ENCODE data around the gene MOB2. TPM values are rescaled to one million over a fixed set of nuclear protein-coding genes. Genes with fewer than 3 reads are reported as not detected.

MOB2 gene
- total RNA-seq, 2 experiments from 2014 or later = 37.0 to 38.3 TPM

DNA sequence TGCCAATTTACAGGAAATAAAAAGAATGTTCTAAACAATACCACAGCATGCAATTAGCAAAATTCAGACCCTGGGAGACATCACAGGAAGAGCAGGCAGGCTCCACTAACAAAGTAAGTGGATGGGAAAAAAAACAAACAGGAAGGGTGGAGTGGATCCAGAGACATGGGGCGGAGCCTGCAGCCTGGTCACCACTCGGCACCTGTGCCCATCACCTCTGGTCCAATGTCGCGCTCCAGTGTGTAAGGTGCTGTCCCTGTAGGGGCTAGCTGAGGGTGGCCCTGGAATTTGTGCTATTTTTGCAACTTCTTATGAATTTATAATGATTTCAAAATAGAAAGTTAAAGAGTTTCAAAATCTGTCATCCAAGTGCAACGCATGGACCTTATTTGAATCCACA, 11.0 kb upstream of the MOB2 start:
- Mint-ChIP-seq H3K4me1 (ENCODE audit: low read depth) (peaks cover 84% of the 10 kb centered on the region), H3K36me3 (ENCODE audit: low read depth) (peaks cover 34% of the 10 kb centered on the region), H3K9me3 (no peaks in the 10 kb centered on the region), H3K27me3 (no peaks in the 10 kb centered on the region), H3K4me3 (no peak overlapping the region), H3K27ac (no peak overlapping the region)
- POLR2A ChIA-PET = no interaction called here
- intact Hi-C loops (cut with DNase I, micrococcal nuclease) = no loop called here
- no peak for DNase-seq
- H3K4me3 ChIP-seq (ENCODE audit: low read length) = no peak overlapping the region
- TF ChIP-seq, protein P1, sequence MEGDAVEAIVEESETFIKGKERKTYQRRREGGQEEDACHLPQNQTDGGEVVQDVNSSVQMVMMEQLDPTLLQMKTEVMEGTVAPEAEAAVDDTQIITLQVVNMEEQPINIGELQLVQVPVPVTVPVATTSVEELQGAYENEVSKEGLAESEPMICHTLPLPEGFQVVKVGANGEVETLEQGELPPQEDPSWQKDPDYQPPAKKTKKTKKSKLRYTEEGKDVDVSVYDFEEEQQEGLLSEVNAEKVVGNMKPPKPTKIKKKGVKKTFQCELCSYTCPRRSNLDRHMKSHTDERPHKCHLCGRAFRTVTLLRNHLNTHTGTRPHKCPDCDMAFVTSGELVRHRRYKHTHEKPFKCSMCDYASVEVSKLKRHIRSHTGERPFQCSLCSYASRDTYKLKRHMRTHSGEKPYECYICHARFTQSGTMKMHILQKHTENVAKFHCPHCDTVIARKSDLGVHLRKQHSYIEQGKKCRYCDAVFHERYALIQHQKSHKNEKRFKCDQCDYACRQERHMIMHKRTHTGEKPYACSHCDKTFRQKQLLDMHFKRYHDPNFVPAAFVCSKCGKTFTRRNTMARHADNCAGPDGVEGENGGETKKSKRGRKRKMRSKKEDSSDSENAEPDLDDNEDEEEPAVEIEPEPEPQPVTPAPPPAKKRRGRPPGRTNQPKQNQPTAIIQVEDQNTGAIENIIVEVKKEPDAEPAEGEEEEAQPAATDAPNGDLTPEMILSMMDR (IDR thresholded peaks at IDR 0.05) = no peak
- H3K27me3 ChIP-seq (ENCODE audit: control insufficient read depth in 1 of 2, insufficient read depth in 2 of 2, low read length in 2 of 2) = no peaks in the 10 kb centered on the region
- H3K27ac ChIP-seq (ENCODE audit: low read depth in 1 of 2, low read length in 2 of 2) = no peak overlapping the region
- H3K9me3 ChIP-seq (ENCODE audit: control insufficient read depth in 1 of 2, insufficient read depth in 1 of 2, low read length in 2 of 2) = peaks cover 0 to 10% of the 10 kb centered on the region in 2 experiments
- peaks cover 10% of the 10 kb centered on the region for H3K36me3 ChIP-seq (ENCODE audit: insufficient read depth, low read length)
- ATAC-seq (ENCODE audit: poor library complexity) = no peak
- CTCF ChIA-PET = interaction anchor here (1.6 kb wide), 1 partner anchor 77 kb away, joined by 3 read pairs; no protein-coding TSS in a partner anchor
- peaks cover 29% of the 10 kb centered on the region for H3K4me1 ChIP-seq (ENCODE audit: insufficient read depth, low read length)

DNA sequence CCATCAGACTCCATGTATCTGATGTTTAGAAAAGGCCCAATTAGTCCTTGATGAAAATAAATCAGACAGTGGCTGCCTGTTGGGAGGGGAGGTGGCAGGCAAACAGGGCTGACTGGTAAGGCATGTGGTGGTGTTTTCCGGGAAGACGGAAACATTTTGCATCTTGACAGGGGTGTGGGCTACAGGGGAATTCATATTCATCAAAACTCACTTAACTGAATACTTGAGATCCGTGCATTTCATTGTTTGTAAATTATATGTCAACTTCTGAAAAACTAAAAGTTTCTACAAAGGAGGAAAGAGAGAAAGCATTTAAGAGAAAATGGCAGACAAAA, 10.1 kb upstream of the MOB2 start:
- Histone ChIP-seq H3K4me3 (ENCODE audit: low read length) (no peak overlapping the region), H3K9me3 (ENCODE audit: control insufficient read depth in 1 of 2, insufficient read depth in 1 of 2, low read length in 2 of 2) (peaks cover 0 to 10% of the 10 kb centered on the region in 2 experiments), H3K27me3 (ENCODE audit: control insufficient read depth in 1 of 2, insufficient read depth in 2 of 2, low read length in 2 of 2) (no peaks in the 10 kb centered on the region), H3K27ac (ENCODE audit: low read depth in 1 of 2, low read length in 2 of 2) (no peak overlapping the region), H3K4me1 (ENCODE audit: insufficient read depth, low read length) (peaks cover 34% of the 10 kb centered on the region), H3K36me3 (ENCODE audit: insufficient read depth, low read length) (peaks cover 10% of the 10 kb centered on the region)
- intact Hi-C loops (cut with DNase I, micrococcal nuclease) = no loop called here
- no peak for ATAC-seq (ENCODE audit: poor library complexity)
- Mint-ChIP-seq H3K4me1 (ENCODE audit: low read depth) (peaks cover 86% of the 10 kb centered on the region), H3K36me3 (ENCODE audit: low read depth) (peaks cover 32% of the 10 kb centered on the region), H3K9me3 (no peaks in the 10 kb centered on the region), H3K27ac (no peak overlapping the region), H3K4me3 (no peak overlapping the region), H3K27me3 (no peaks in the 10 kb centered on the region)
- TF ChIP-seq, protein P1 (IDR thresholded peaks at IDR 0.05) = no peak
- no peak for DNase-seq
- ChIA-PET CTCF (no interaction called here), POLR2A (no interaction called here)

DNA sequence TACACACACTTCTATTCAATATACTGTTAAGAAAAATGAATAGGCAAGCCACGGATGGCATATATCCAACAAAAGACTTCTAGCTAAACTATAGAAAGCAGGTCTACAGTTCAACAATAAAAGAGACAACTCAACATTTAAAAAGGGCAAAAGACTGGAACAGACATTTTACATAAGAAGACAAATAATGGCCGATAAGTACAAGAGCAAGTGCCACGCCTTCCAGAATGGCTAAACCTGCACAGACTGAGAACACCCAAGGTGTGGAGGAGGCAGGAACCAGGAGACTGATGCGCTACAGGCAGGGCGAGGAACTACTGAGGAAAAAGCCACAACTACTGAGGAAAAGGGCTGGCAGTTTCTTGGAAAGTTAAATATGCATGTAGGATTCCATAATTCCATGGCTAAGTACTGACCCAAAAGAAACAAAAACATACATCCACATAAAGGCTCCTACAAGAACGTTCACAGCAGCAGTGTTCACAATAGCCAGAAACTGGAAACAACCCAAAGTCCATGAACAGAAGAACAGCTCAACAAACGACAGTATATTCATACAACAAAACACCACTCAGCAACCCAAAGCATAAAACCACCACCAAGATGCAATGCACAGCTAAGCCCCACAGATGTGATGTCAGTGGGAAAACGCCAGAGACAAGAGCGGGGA, 9.6 kb upstream of the MOB2 start:
- Histone ChIP-seq H3K27ac (ENCODE audit: low read depth in 1 of 2, low read length in 2 of 2) (no peak overlapping the region), H3K36me3 (ENCODE audit: insufficient read depth, low read length) (peaks cover 8% of the 10 kb centered on the region), H3K4me3 (ENCODE audit: low read length) (no peak overlapping the region), H3K4me1 (ENCODE audit: insufficient read depth, low read length) (peaks cover 34% of the 10 kb centered on the region), H3K27me3 (ENCODE audit: control insufficient read depth in 1 of 2, insufficient read depth in 2 of 2, low read length in 2 of 2) (no peaks in the 10 kb centered on the region), H3K9me3 (ENCODE audit: control insufficient read depth in 1 of 2, insufficient read depth in 1 of 2, low read length in 2 of 2) (peaks cover 0 to 10% of the 10 kb centered on the region in 2 experiments)
- no peak for ATAC-seq (ENCODE audit: poor library complexity)
- Mint-ChIP-seq H3K36me3 (ENCODE audit: low read depth) (peaks cover 30% of the 10 kb centered on the region), H3K27me3 (no peaks in the 10 kb centered on the region), H3K4me1 (ENCODE audit: low read depth) (peaks cover 81% of the 10 kb centered on the region), H3K9me3 (no peaks in the 10 kb centered on the region), H3K27ac (no peak overlapping the region), H3K4me3 (no peak overlapping the region)
- ChIA-PET CTCF (interaction anchor here (0.6 kb wide), 1 partner anchor 56 kb away, joined by 3 read pairs; no protein-coding TSS in a partner anchor), POLR2A (interaction anchor here (0.6 kb wide), 1 partner anchor 233 kb away, joined by 3 read pairs; no protein-coding TSS in a partner anchor)
- DNase-seq = no peak
- intact Hi-C loops (cut with DNase I, micrococcal nuclease) = no loop called here
- TF ChIP-seq, protein P1 (IDR thresholded peaks at IDR 0.05) = no peak
